Endodermal cell (in vitro differentiated cells): Measurements from ENCODE around the gene METTL3. TPM values are rescaled to one million over a fixed set of nuclear protein-coding genes. Genes with fewer than 3 reads are reported as not detected.

ENCODE experiments used
- DNase-seq: peaks from one replicate; pipeline ENCODE4 v3.0.0-alpha.2; 2017
- H3K27ac ChIP-seq: 2 replicates; pipeline ENCODE4 v1.5.1; 2013; ENCODE audit warnings: mild to moderate bottlenecking, low read depth, low read length, moderate library complexity
- H3K27me3 ChIP-seq: 2 replicates; pipeline ENCODE4 v1.6.1; 2013; ENCODE audit warnings: mild to moderate bottlenecking, low read length, moderate library complexity; ENCODE audit not compliant: insufficient read depth, control insufficient read depth, poor library complexity, severe bottlenecking
- H3K36me3 ChIP-seq: 2 replicates; pipeline ENCODE4 v1.7.0; 2013; ENCODE audit warnings: mild to moderate bottlenecking, low read length, moderate library complexity; ENCODE audit not compliant: control insufficient read depth, insufficient read depth
- H3K4me1 ChIP-seq: one replicate; pipeline ENCODE4 v1.7.0; 2013; ENCODE audit warnings: low read length; ENCODE audit not compliant: control insufficient read depth, insufficient read depth
- H3K4me3 ChIP-seq: 2 replicates; pipeline ENCODE4 v1.5.1; 2013; ENCODE audit warnings: mild to moderate bottlenecking, low read length, moderate library complexity
- H3K9ac ChIP-seq: 2 replicates; pipeline ENCODE4 v1.6.1; 2013; ENCODE audit warnings: mild to moderate bottlenecking, low read length, moderate library complexity; ENCODE audit not compliant: poor library complexity, severe bottlenecking; ENCODE audit errors: extremely low read depth
- H3K9me3 ChIP-seq: 2 replicates; pipeline ENCODE4 v1.6.1; 2013; ENCODE audit warnings: mild to moderate bottlenecking, low read length, moderate library complexity; ENCODE audit not compliant: control insufficient read depth
- H3K27ac Mint-ChIP-seq: 2 replicates; pipeline ENCODE4 v1.8.0; 2020; ENCODE audit warnings: mixed read lengths
- H3K27me3 Mint-ChIP-seq: 2 replicates; pipeline ENCODE4 v1.8.0; 2021; ENCODE audit warnings: mild to moderate bottlenecking, mixed read lengths; ENCODE audit not compliant: insufficient read depth
- H3K36me3 Mint-ChIP-seq: 2 replicates; pipeline ENCODE4 v1.8.0; 2020; ENCODE audit warnings: low read depth, mixed read lengths
- H3K4me1 Mint-ChIP-seq: 2 replicates; pipeline ENCODE4 v1.8.0; 2020; ENCODE audit warnings: mixed read lengths
- H3K4me3 Mint-ChIP-seq: 2 replicates; pipeline ENCODE4 v1.8.0; 2020; ENCODE audit warnings: mild to moderate bottlenecking, moderate library complexity, mixed read lengths
- H3K9me3 Mint-ChIP-seq: 2 replicates; pipeline ENCODE4 v1.8.0; 2020; ENCODE audit warnings: mild to moderate bottlenecking, mixed read lengths
- CTCF ChIP-seq: fragments of 200-600 bp; sonication (generic); conservative IDR thresholded peaks from 2 replicates; pipeline ENCODE4 v1.5.0; 2021; ENCODE audit warnings: antibody characterized with exemption, mild to moderate bottlenecking
- WGBS, 2 experiments: methylation state at CpG; one replicate each; pipeline versions ENCODE4 v1.1.5 to v1.1.7; 2013; ENCODE audit warnings: missing lambda C conversion rate in 2 of 2, mixed read lengths in 1 of 2; ENCODE audit not compliant: insufficient coverage in 1 of 2, insufficient read length in 1 of 2; 5-methylcytosine and 5-hydroxymethylcytosine counted together
- total RNA-seq, 2 donors: library from RNA; stranded (reverse); fragmentation: NEBNext Ultra II Directional in 1 of 2; extraction: Animal tissue kit (Norgen Biotek cat#: 25700) in 1 of 2; gene quantifications; 2 replicates in 1 of 2; 3 replicates in 1 of 2; pipeline ENCODE4 v1.2.1, GENCODE V29; 2021

Gene METTL3
- total RNA-seq, 2 donors from 2014 or later, result 63.2 to 64.7 TPM

GRCh38 chr14:21526672-21527317, 15.7 kb upstream of the METTL3 start:
- Histone ChIP-seq H3K36me3 (peaks cover 29% of the 10 kb centered on the region), H3K4me3 (peak overlapping the region; percentile 86), H3K9ac (peak overlapping the region; percentile 88), H3K4me1 (peaks cover 19% of the 10 kb centered on the region), H3K27me3 (no peaks in the 10 kb centered on the region), H3K27ac (peak overlapping the region; percentile 93), H3K9me3 (no peaks in the 10 kb centered on the region)
- peaks cover 36% of the 10 kb centered on the region for H3K36me3 Mint-ChIP-seq
- no peaks in the 10 kb centered on the region for H3K9me3 Mint-ChIP-seq
- H3K4me1 Mint-ChIP-seq, result peaks cover 59% of the 10 kb centered on the region
- H3K27ac Mint-ChIP-seq, result peak overlapping the region; percentile 99
- H3K27me3 Mint-ChIP-seq, result no peaks in the 10 kb centered on the region
- TF ChIP-seq CTCF, result no peak
- DNase-seq, result peak; percentile 89
- 0 to 3% methylated on average over 7 to 13 of the region's 13 CpGs for WGBS, 2 experiments
- peak overlapping the region; percentile 85 for H3K4me3 Mint-ChIP-seq

- H3K9me3 Mint-ChIP-seq, result no peaks in the 10 kb centered on the region
- no peak for TF ChIP-seq CTCF
- peak within 1 kb of the TSS; percentile 85 for H3K4me3 Mint-ChIP-seq
- no peaks in the 10 kb centered on the region for H3K27me3 Mint-ChIP-seq
- WGBS, 2 experiments, result 0% methylated on average over 1 to 43 of the region's 43 CpGs
- H3K27me3 ChIP-seq, result no peaks in the 10 kb centered on the region
- peaks cover 36% of the 10 kb centered on the region for H3K36me3 Mint-ChIP-seq
- H3K27ac ChIP-seq, result peak within 1 kb of the TSS; percentile 93
- H3K4me3 ChIP-seq, result peak within 1 kb of the TSS; percentile 86
- peak within 1 kb of the TSS; percentile 88 for H3K9ac ChIP-seq
- peaks cover 19% of the 10 kb centered on the region for H3K4me1 ChIP-seq
- DNase-seq, result peak; percentile 98
- H3K27ac Mint-ChIP-seq, result peak within 1 kb of the TSS; percentile 99
- H3K9me3 ChIP-seq, result no peaks in the 10 kb centered on the region
- H3K4me1 Mint-ChIP-seq, result peaks cover 64% of the 10 kb centered on the region
- H3K36me3 ChIP-seq, result peaks cover 33% of the 10 kb centered on the region
Observed at GRCh38 chr14:21525962-21526671, 15.0 kb upstream of the METTL3 start, which contains the start of gene SALL2. Gene SALL2, minus strand, starts transcription at chr14:21526346. Its CDS starts 219 bp downstream, at chr14:21526127.

- peak; percentile 73 for DNase-seq
- H3K9ac ChIP-seq, result peak overlapping the region; percentile 76
- 17 to 41% methylated on average over 4 to 9 of the region's 12 CpGs for WGBS, 2 experiments
- peak overlapping the region; percentile 86 for H3K4me3 ChIP-seq
- peaks cover 19% of the 10 kb centered on the region for H3K4me1 ChIP-seq
- Mint-ChIP-seq H3K4me1 (peaks cover 68% of the 10 kb centered on the region), H3K36me3 (peaks cover 41% of the 10 kb centered on the region), H3K27me3 (no peaks in the 10 kb centered on the region), H3K27ac (peak overlapping the region; percentile 99), H3K4me3 (peak overlapping the region; percentile 85), H3K9me3 (no peaks in the 10 kb centered on the region)
- H3K36me3 ChIP-seq, result peaks cover 36% of the 10 kb centered on the region
- no peak for TF ChIP-seq CTCF
- peak overlapping the region; percentile 93 for H3K27ac ChIP-seq
- no peaks in the 10 kb centered on the region for H3K9me3 ChIP-seq
- no peaks in the 10 kb centered on the region for H3K27me3 ChIP-seq
Observed at GRCh38 chr14:21525571-21525961, 14.4 kb upstream of the METTL3 start.
